Progenitor cell of endocrine pancreas (in vitro differentiated cells): Measurements from ENCODE around the gene TUBAL3. TPM values are rescaled to one million over a fixed set of nuclear protein-coding genes. Genes with fewer than 3 reads are reported as not detected.

Experiments
- DNase-seq: peaks from one replicate; pipeline ENCODE4 v3.0.0; 2021; ENCODE audit warnings: low spot score; ENCODE audit not compliant: unreplicated experiment
- H3K27ac Mint-ChIP-seq: 2 replicates; pipeline ENCODE4 v1.8.0; 2021; ENCODE audit warnings: mild to moderate bottlenecking, moderate library complexity, mixed read lengths
- H3K27me3 Mint-ChIP-seq: 2 replicates; pipeline ENCODE4 v1.8.0; 2021; ENCODE audit warnings: mixed read lengths
- H3K36me3 Mint-ChIP-seq: 2 replicates; pipeline ENCODE4 v1.8.0; 2022; ENCODE audit warnings: mixed read lengths; ENCODE audit not compliant: insufficient read depth
- H3K4me1 Mint-ChIP-seq: 2 replicates; pipeline ENCODE4 v1.8.0; 2021; ENCODE audit warnings: low read depth, mixed read lengths
- H3K4me3 Mint-ChIP-seq: 2 replicates; pipeline ENCODE4 v1.8.0; 2021; ENCODE audit warnings: low read depth, mild to moderate bottlenecking, moderate library complexity, mixed read lengths
- H3K9me3 Mint-ChIP-seq: 2 replicates; pipeline ENCODE4 v1.8.0; 2021; ENCODE audit warnings: low read depth, mixed read lengths
- total RNA-seq: library from RNA; stranded (reverse); gene quantifications from 2 replicates; pipeline ENCODE4 v1.2.1, GENCODE V29; 2021
- TF ChIP-seq, protein P1 (sequence below): fragments of 200-600 bp; sonication (generic); IDR thresholded peaks from one replicate; pipeline ENCODE4 v1.5.0; 2021; ENCODE audit warnings: antibody characterized with exemption, mild to moderate bottlenecking; ENCODE audit not compliant: unreplicated experiment

Gene TUBAL3
- total RNA-seq, 1 donor from 2014 or later: not detected

DNA sequence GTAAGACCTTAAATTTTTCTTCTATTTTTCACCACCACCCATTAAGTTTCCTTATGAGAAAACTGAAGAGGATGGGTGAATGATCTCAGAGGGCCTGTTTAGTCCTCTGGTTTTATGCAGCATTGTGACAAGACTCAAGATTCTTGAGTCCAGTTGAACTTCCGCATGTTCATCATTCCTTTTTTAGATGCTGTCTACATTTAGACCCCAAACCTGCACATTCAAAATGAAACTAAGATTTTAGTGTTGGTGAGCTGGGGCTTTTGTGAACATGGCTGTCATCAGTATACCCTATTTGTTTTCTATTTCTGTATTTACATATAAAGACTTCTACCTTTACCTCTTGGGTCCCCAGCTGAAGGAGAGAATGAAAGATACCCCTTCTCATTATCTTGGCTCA, 38.8 kb upstream of the TUBAL3 start:
- no peaks in the 10 kb centered on the region for H3K9me3 Mint-ChIP-seq
- TF ChIP-seq, protein P1, sequence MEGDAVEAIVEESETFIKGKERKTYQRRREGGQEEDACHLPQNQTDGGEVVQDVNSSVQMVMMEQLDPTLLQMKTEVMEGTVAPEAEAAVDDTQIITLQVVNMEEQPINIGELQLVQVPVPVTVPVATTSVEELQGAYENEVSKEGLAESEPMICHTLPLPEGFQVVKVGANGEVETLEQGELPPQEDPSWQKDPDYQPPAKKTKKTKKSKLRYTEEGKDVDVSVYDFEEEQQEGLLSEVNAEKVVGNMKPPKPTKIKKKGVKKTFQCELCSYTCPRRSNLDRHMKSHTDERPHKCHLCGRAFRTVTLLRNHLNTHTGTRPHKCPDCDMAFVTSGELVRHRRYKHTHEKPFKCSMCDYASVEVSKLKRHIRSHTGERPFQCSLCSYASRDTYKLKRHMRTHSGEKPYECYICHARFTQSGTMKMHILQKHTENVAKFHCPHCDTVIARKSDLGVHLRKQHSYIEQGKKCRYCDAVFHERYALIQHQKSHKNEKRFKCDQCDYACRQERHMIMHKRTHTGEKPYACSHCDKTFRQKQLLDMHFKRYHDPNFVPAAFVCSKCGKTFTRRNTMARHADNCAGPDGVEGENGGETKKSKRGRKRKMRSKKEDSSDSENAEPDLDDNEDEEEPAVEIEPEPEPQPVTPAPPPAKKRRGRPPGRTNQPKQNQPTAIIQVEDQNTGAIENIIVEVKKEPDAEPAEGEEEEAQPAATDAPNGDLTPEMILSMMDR: no peak
- H3K27ac Mint-ChIP-seq: no peak overlapping the region
- H3K4me1 Mint-ChIP-seq: peaks cover 20% of the 10 kb centered on the region
- DNase-seq: no peak
- H3K4me3 Mint-ChIP-seq: no peak overlapping the region
- H3K27me3 Mint-ChIP-seq: no peaks in the 10 kb centered on the region
- H3K36me3 Mint-ChIP-seq: no peaks in the 10 kb centered on the region

DNA sequence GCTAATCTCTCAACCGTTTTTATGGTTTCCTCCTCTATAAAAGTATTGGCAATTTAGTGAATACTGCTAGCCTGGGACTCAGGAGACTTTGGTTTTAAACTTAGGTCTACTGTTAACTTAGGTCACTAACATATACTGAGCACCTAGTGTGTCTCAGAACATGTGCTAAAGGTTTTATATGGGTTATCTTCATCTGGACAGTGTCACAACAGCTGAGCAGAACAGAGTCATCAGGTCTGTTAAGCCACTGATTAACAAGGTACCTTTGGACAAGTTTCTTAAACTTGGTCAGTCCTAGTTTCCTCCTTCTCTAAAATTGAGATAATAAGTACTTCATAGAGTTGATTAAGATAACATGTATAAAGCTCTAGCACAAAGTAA, 38.4 kb upstream of the TUBAL3 start:
- Mint-ChIP-seq H3K9me3 (no peaks in the 10 kb centered on the region), H3K27ac (no peak overlapping the region), H3K36me3 (no peaks in the 10 kb centered on the region), H3K27me3 (no peaks in the 10 kb centered on the region), H3K4me3 (no peak overlapping the region), H3K4me1 (peaks cover 23% of the 10 kb centered on the region)
- DNase-seq: no peak
- TF ChIP-seq, protein P1: no peak

DNA sequence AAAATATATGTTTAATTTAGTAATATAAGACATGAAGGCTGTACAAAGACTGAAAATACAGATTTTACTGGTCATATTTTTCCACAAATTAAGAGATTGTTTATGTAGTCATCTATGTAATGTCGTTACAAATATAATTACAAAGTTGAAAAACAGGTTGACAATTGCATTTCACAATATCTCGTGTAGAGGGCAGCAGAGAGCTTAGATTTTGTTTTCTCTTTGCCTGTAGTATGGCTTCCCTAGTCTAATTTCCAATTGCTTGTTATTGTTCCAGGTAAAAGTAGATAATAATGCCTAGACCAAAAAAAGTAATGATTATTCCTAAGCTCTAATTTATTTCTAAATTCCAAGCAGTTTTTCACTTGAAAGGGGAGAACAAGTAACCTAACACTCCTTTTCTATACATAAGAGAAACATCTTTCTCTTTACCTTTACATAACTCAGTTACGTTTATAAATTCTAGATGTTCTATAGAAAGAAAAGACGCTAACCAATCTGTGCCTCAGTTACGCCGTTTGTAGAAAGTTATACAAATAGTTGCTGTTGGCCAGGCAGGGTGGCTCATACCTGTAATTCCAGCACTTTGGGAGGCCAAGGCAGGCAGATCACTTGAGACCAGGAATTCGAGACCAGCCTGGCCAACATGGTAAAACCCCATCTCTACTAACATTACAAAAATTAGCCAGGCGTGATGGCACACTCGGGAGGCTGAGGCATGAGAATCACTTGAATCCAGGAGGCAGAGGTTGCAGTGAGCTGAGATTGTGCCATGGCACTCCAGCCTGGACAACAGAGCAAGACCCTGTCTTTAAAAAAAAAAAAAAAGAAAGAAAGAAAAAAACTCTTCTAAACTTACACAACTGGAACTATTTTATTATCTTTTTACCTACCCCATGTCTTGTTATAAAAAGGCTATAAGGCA, 37.7 kb upstream of the TUBAL3 start:
- Mint-ChIP-seq H3K9me3 (no peaks in the 10 kb centered on the region), H3K27ac (no peak overlapping the region), H3K27me3 (no peaks in the 10 kb centered on the region), H3K36me3 (no peaks in the 10 kb centered on the region), H3K4me1 (peaks cover 27% of the 10 kb centered on the region), H3K4me3 (no peak overlapping the region)
- DNase-seq: no peak
- TF ChIP-seq, protein P1: peak; percentile 79

DNA sequence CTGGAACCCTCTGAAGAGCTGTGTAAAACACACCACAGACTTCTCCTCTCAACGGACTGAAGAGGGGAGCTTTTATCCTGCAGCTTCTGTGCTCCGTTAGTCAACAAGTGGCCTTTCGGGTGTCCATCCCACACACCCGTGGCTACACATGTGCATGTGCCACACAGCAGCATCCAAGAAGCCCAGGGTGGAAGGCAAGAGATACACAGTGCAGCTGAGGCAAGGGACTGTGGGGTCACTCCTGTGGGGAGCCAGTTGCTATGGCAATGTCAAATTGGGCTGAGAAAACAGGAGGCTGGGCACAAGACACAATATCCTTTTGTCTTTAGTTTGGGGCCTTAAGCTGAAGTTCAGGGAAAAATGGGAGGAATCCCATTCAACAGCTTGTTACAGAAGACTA, 36.5 kb upstream of the TUBAL3 start:
- TF ChIP-seq, protein P1: no peak
- peaks cover 25% of the 10 kb centered on the region for H3K4me1 Mint-ChIP-seq
- H3K27me3 Mint-ChIP-seq: no peaks in the 10 kb centered on the region
- H3K4me3 Mint-ChIP-seq: no peak overlapping the region
- H3K36me3 Mint-ChIP-seq: no peaks in the 10 kb centered on the region
- DNase-seq: no peak
- peak overlapping the region; percentile 86 for H3K27ac Mint-ChIP-seq
- H3K9me3 Mint-ChIP-seq: no peaks in the 10 kb centered on the region

DNA sequence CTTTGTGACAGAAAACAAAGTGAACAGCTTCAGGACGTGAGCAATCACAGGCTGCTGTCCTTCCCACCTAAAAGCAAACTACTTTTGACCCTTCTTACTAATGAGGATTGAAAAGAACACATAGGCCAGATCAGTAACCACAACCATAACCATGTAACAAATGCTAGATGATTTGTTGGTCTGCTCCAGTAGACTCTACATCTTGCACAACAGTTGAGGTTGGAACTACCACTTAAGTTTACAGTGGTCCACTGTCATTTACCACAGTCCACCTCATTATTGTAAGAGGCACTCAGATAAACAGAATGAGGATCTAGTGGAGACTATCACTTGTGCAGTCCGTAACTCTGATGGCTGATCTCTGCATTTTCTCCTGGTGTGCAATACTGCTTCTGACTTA, 35.6 kb upstream of the TUBAL3 start:
- H3K36me3 Mint-ChIP-seq: no peaks in the 10 kb centered on the region
- peaks cover 28% of the 10 kb centered on the region for H3K4me1 Mint-ChIP-seq
- TF ChIP-seq, protein P1: no peak
- no peaks in the 10 kb centered on the region for H3K27me3 Mint-ChIP-seq
- no peak overlapping the region for H3K4me3 Mint-ChIP-seq
- no peak for DNase-seq
- H3K27ac Mint-ChIP-seq: no peak overlapping the region
- no peaks in the 10 kb centered on the region for H3K9me3 Mint-ChIP-seq
